H9 (cell line): Measurements from ENCODE around the gene IGFL2. TPM values are rescaled to one million over a fixed set of nuclear protein-coding genes. Genes with fewer than 3 reads are reported as not detected.
A peak's percentile ranks its signal among the peaks of the same experiment; 100 is the strongest.

ENCODE experiments used
- DNase-seq: peaks from one replicate; pipeline ENCODE4 v3.0.0-alpha.2; 2017
- H2AFZ ChIP-seq: one replicate; pipeline ENCODE4 v1.6.1; 2013; ENCODE audit warnings: mild to moderate bottlenecking, low read length, control low read depth, moderate library complexity
- H2AK5ac ChIP-seq: 2 replicates; pipeline ENCODE4 v1.6.1; 2013; ENCODE audit warnings: low read length, control low read depth, mixed read lengths; ENCODE audit not compliant: insufficient read length
- H2BK120ac ChIP-seq: one replicate; pipeline ENCODE4 v1.6.1; 2013; ENCODE audit warnings: low read depth, mild to moderate bottlenecking, low read length, control low read depth, inconsistent platforms; ENCODE audit not compliant: poor library complexity, severe bottlenecking
- H2BK12ac ChIP-seq: 2 replicates; pipeline ENCODE4 v1.6.1; 2013; ENCODE audit warnings: low read length, control low read depth, mixed read lengths, low read depth; ENCODE audit not compliant: insufficient read length
- H2BK15ac ChIP-seq: 2 replicates; pipeline ENCODE4 v1.6.1; 2013; ENCODE audit warnings: low read depth, low read length, control low read depth
- H2BK20ac ChIP-seq: one replicate; pipeline ENCODE4 v1.6.1; 2013; ENCODE audit warnings: low read depth, mild to moderate bottlenecking, low read length, control low read depth, inconsistent platforms; ENCODE audit not compliant: poor library complexity, severe bottlenecking
- H2BK5ac ChIP-seq: 2 replicates; pipeline ENCODE4 v1.6.1; 2013; ENCODE audit warnings: low read length, control low read depth, mixed read lengths; ENCODE audit not compliant: insufficient read length
- H3K14ac ChIP-seq: 2 replicates; pipeline ENCODE4 v1.6.1; 2013; ENCODE audit warnings: low read length, control low read depth; ENCODE audit not compliant: insufficient read depth
- H3K18ac ChIP-seq: 2 replicates; pipeline ENCODE4 v1.6.1; 2013; ENCODE audit warnings: low read depth, mild to moderate bottlenecking, mixed read lengths, low read length, control low read depth; ENCODE audit not compliant: insufficient read length
- H3K23ac ChIP-seq: 2 replicates; pipeline ENCODE4 v1.6.1; 2013; ENCODE audit warnings: low read length, control low read depth, mixed read lengths, low read depth; ENCODE audit not compliant: insufficient read length
- H3K23me2 ChIP-seq: 2 replicates; pipeline ENCODE4 v1.6.1; 2013; ENCODE audit warnings: low read depth, mild to moderate bottlenecking, mixed read lengths, low read length, control low read depth; ENCODE audit not compliant: insufficient read length, poor library complexity, severe bottlenecking
- H3K27ac ChIP-seq: 2 replicates; pipeline ENCODE4 v1.5.1; 2013; ENCODE audit warnings: low read length, control low read depth, mixed read lengths, low read depth; ENCODE audit not compliant: insufficient read length
- H3K27me3 ChIP-seq: 2 replicates; pipeline ENCODE4 v1.6.1; 2013; ENCODE audit warnings: low read length, control low read depth, inconsistent platforms; ENCODE audit not compliant: insufficient read depth
- H3K4ac ChIP-seq: 2 replicates; pipeline ENCODE4 v1.6.1; 2013; ENCODE audit warnings: low read depth, mild to moderate bottlenecking, control low read depth, inconsistent platforms, low read length, moderate library complexity
- H3K4me1 ChIP-seq: 2 replicates; pipeline ENCODE4 v1.6.1; 2013; ENCODE audit warnings: low read length, control low read depth, inconsistent platforms; ENCODE audit not compliant: insufficient read depth
- H3K4me2 ChIP-seq: 2 replicates; pipeline ENCODE4 v1.6.1; 2013; ENCODE audit warnings: low read length, control low read depth, mixed read lengths; ENCODE audit not compliant: insufficient read length, insufficient read depth
- H3K56ac ChIP-seq: 2 replicates; pipeline ENCODE4 v1.6.1; 2013; ENCODE audit warnings: low read depth, mild to moderate bottlenecking, mixed read lengths, low read length, control low read depth; ENCODE audit not compliant: insufficient read length
- H3K79me1 ChIP-seq: 2 replicates; pipeline ENCODE4 v1.6.1; 2013; ENCODE audit warnings: low read depth, mild to moderate bottlenecking, moderate library complexity, low read length, control low read depth, inconsistent platforms; ENCODE audit not compliant: insufficient read depth, poor library complexity, severe bottlenecking
- H3K79me2 ChIP-seq: 2 replicates; pipeline ENCODE4 v1.6.1; 2013; ENCODE audit warnings: low read length, control low read depth, inconsistent platforms; ENCODE audit not compliant: insufficient read depth
- H3K9ac ChIP-seq: 2 replicates; pipeline ENCODE4 v1.6.1; 2013; ENCODE audit warnings: low read length, control low read depth, mixed read lengths; ENCODE audit not compliant: insufficient read length; ENCODE audit errors: extremely low read depth
- H3K9me3 ChIP-seq: one replicate; pipeline ENCODE4 v1.6.1; 2013; ENCODE audit warnings: low read depth, low read length, inconsistent platforms; ENCODE audit not compliant: control insufficient read depth
- H3T11ph ChIP-seq: one replicate; pipeline ENCODE4 v1.6.1; 2013; ENCODE audit warnings: mild to moderate bottlenecking, low read length, control low read depth, inconsistent platforms
- H4K20me1 ChIP-seq: one replicate; pipeline ENCODE4 v1.6.1; 2013; ENCODE audit not compliant: control insufficient read depth, insufficient read length, insufficient read depth
- H4K5ac ChIP-seq: 2 replicates; pipeline ENCODE4 v1.6.1; 2013; ENCODE audit warnings: low read depth, mild to moderate bottlenecking, mixed read lengths, low read length, control low read depth; ENCODE audit not compliant: insufficient read length
- H4K8ac ChIP-seq: replicated peaks from 2 replicates; pipeline ENCODE4 v1.6.1; 2013; ENCODE audit warnings: low read length, control low read depth, mixed read lengths, low read depth; ENCODE audit not compliant: insufficient read length
- H4K91ac ChIP-seq: 2 replicates; pipeline ENCODE4 v1.6.1; 2013; ENCODE audit warnings: low read depth, mild to moderate bottlenecking, moderate library complexity, mixed read lengths, low read length, control low read depth; ENCODE audit not compliant: insufficient read length
- H3K27ac Mint-ChIP-seq, 3 experiments: 2 replicates in 2 of 3; 3 replicates in 1 of 3; pipeline ENCODE4 v1.8.0; 2020 to 2021; ENCODE audit warnings: mixed read lengths in 3 of 3, mild to moderate bottlenecking in 1 of 3, moderate library complexity in 1 of 3
- H3K27me3 Mint-ChIP-seq: 2 replicates; pipeline ENCODE4 v1.8.0; 2021; ENCODE audit warnings: low read depth, mild to moderate bottlenecking, moderate library complexity, mixed read lengths
- H3K36me3 Mint-ChIP-seq, 3 experiments: 2 replicates in 2 of 3; 3 replicates in 1 of 3; pipeline ENCODE4 v1.8.0; 2020 to 2021; ENCODE audit warnings: low read depth in 3 of 3, mixed read lengths in 3 of 3; ENCODE audit not compliant: insufficient read depth in 1 of 3
- H3K4me1 Mint-ChIP-seq, 2 experiments: 2 replicates each; pipeline ENCODE4 v1.8.0; 2020; ENCODE audit warnings: mixed read lengths in 2 of 2
- H3K4me3 Mint-ChIP-seq, 2 experiments: 2 replicates in 1 of 2; 3 replicates in 1 of 2; pipeline ENCODE4 v1.8.0; 2020 to 2021; ENCODE audit warnings: mild to moderate bottlenecking in 2 of 2, mixed read lengths in 2 of 2, moderate library complexity in 1 of 2
- H3K9me3 Mint-ChIP-seq, 2 experiments: 2 replicates in 1 of 2; 3 replicates in 1 of 2; pipeline ENCODE4 v1.8.0; 2020; ENCODE audit warnings: mild to moderate bottlenecking in 2 of 2, mixed read lengths in 2 of 2, moderate library complexity in 1 of 2
- CTCF ChIP-seq: fragments of 200-600 bp; sonication (generic); conservative IDR thresholded peaks from 3 replicates; pipeline ENCODE4 v1.8.0; 2021; ENCODE audit warnings: antibody characterized with exemption, mild to moderate bottlenecking
- WGBS: extraction: QIAGEN DNeasy Blood & Tissue Kit; methylation state at CpG from one replicate; pipeline ENCODE4 v1.1.7; 2013; ENCODE audit warnings: missing lambda C conversion rate, low lambda C conversion rate, mixed read lengths; ENCODE audit not compliant: insufficient read length; ENCODE audit errors: extremely low coverage; 5-methylcytosine and 5-hydroxymethylcytosine counted together
- total RNA-seq: library from RNA; stranded (reverse); gene quantifications from 2 replicates; pipeline ENCODE4 v1.2.1, GENCODE V29; 2021

The IGFL2 gene
- total RNA-seq, 1 experiment from 2014 or later, result not detected

- Mint-ChIP-seq H3K27me3 (peaks cover 21% of the 10 kb centered on the region), H3K4me1 (peaks cover 6 to 12% of the 10 kb centered on the region in 2 experiments), H3K9me3 (peaks cover 14 to 21% of the 10 kb centered on the region in 2 experiments), H3K36me3 (peaks cover 0 to 9% (median 0%) of the 10 kb centered on the region in 3 experiments; a peak in 4 of 7 replicates), H3K27ac (no peak overlapping the region), H3K4me3 (no peak overlapping the region)
- Histone ChIP-seq H3K79me1 (no peaks in the 10 kb centered on the region), H2BK20ac (no peak overlapping the region), H4K8ac (no peak overlapping the region), H3T11ph (no peak overlapping the region), H4K20me1 (no peaks in the 10 kb centered on the region), H3K14ac (no peak overlapping the region), H3K56ac (no peak overlapping the region), H2AFZ (no peak overlapping the region), H3K27ac (no peak overlapping the region), H2BK5ac (no peak overlapping the region), H2AK5ac (no peak overlapping the region), H2BK12ac (no peak overlapping the region), H3K4me1 (peaks cover 4% of the 10 kb centered on the region), H3K9ac (no peak overlapping the region), H4K5ac (no peak overlapping the region), H2BK120ac (no peak overlapping the region), H2BK15ac (no peak overlapping the region), H3K4me2 (no peak overlapping the region), H3K4ac (no peak overlapping the region), H3K79me2 (no peaks in the 10 kb centered on the region), H3K9me3 (peaks cover 5% of the 10 kb centered on the region), H3K23me2 (no peaks in the 10 kb centered on the region), H3K23ac (no peak overlapping the region), H4K91ac (no peak overlapping the region), H3K18ac (peak overlapping the region; percentile 40), H3K27me3 (no peaks in the 10 kb centered on the region)
- no peak for TF ChIP-seq CTCF
- no CpG with 5 or more reads among the region's 5 CpGs for WGBS
- DNase-seq, result no peak
Measured at GRCh38 chr19:46206176-46206575, 58.1 kb downstream of the IGFL2 start.
